Psoas muscle (tissue), 8 donors: Measurements from ENCODE around the gene EYS. TPM values are rescaled to one million over a fixed set of nuclear protein-coding genes. Genes with fewer than 3 reads are reported as not detected.

Experiments used
- ATAC-seq, 4 donors: fragments of 200-7000 bp; cut with Tn5 transposase; one replicate each; pipeline ENCODE4 v1.9.1; 2020; ENCODE audit warnings: moderate library complexity in 3 of 4, mild to moderate bottlenecking in 2 of 4
- DNase-seq, 2 donors: peaks; one replicate each; pipeline ENCODE4 v3.0.0-alpha.2; 2020
- H3K27ac ChIP-seq: fragments of 200-600 bp; one replicate; pipeline ENCODE4 v1.8.0; 2022
- H3K27me3 ChIP-seq, 3 donors: fragments of 200-600 bp in 1 of 3; one replicate each; pipeline versions ENCODE4 v1.6.1 to v1.8.0; 2013 to 2022; ENCODE audit warnings: low read length in 2 of 3, mild to moderate bottlenecking in 2 of 3, moderate library complexity in 1 of 3; ENCODE audit not compliant: insufficient read depth in 3 of 3
- H3K36me3 ChIP-seq, 2 donors: fragments of 200-600 bp in 1 of 2; one replicate each; pipeline versions ENCODE4 v1.6.1 to v1.8.0; 2013 to 2022; ENCODE audit warnings: low read depth in 1 of 2, mild to moderate bottlenecking in 1 of 2, moderate library complexity in 1 of 2; ENCODE audit not compliant: insufficient read depth in 1 of 2
- H3K4me1 ChIP-seq: fragments of 200-600 bp; one replicate; pipeline ENCODE4 v1.8.0; 2022
- H3K4me3 ChIP-seq: fragments of 200-600 bp; one replicate; pipeline ENCODE4 v1.8.0; 2022; ENCODE audit warnings: mild to moderate bottlenecking
- H3K9me3 ChIP-seq: fragments of 200-600 bp; one replicate; pipeline ENCODE4 v1.8.0; 2022
- CTCF ChIP-seq: fragments of 200-600 bp; IDR thresholded peaks from one replicate; pipeline ENCODE4 v1.8.0; 2022; ENCODE audit warnings: antibody characterized with exemption
- WGBS, 3 donors: extraction: QIAGEN DNeasy Blood & Tissue Kit; methylation state at CpG; one replicate each; pipeline versions ENCODE4 v1.1.6 to v1.1.7; 2013; 5-methylcytosine and 5-hydroxymethylcytosine counted together
- intact Hi-C, 2 donors: fragments of 100-400 bp; cut with DNase I; formaldehyde crosslinking; loops; one replicate each; pipeline versions ENCODE4 v1.11.0 to v1.14.2; 2022
- polyA plus RNA-seq, 3 donors: library from polyadenylated mRNA; stranded (reverse); fragments of 200-250 nt; gene quantifications; one replicate each; pipeline ENCODE4 v1.2.3, GENCODE V29; 2013
- total RNA-seq, 4 donors: library from RNA; stranded (reverse); fragmentation: NEBNext Ultra II Directional in 2 of 4; extraction: Animal tissue kit (Norgen Biotek cat#: 25700) in 2 of 4; gene quantifications; one replicate each; pipeline versions ENCODE4 v1.2.1 to v1.2.4, GENCODE V29; 2021 to 2023
- donor health status: healthy with polysubstance abuse.
- donor health status: DM: no; HTN: no; CAD: no; lungs with moderate emphysema.
- donor health status: Bipolar disorder and iron deficiency.
- donor health status: healthy.
- donor health status: DM: yes; HTN: yes; CAD: no.
- donor health status: DM: no; HTN: no; CAD: no.
- donor health status: DM: no; HTN: no; CAD: no.
- donor health status: DM: yes; HTN: yes; CAD: no.

Gene EYS
- total and polyA plus RNA-seq, 7 donors, result under 0.01 TPM; not detected in 6

GRCh38 chr6:64023693-64024092, 1683.3 kb downstream of the EYS start:
- no peaks in the 10 kb centered on the region for H3K36me3 ChIP-seq
- no peak for TF ChIP-seq CTCF
- H3K27me3 ChIP-seq, result no peaks in the 10 kb centered on the region
- no peak overlapping the region for H3K27ac ChIP-seq
- 93 to 96% (median 94%) methylated on average over 20 to 24 of the region's 24 CpGs for WGBS, 3 donors
- no peak for ATAC-seq
- intact Hi-C loops, result no loop called here
- no peaks in the 10 kb centered on the region for H3K9me3 ChIP-seq
- H3K4me3 ChIP-seq, result no peak overlapping the region
- DNase-seq, result no peak
- no peaks in the 10 kb centered on the region for H3K4me1 ChIP-seq

GRCh38 chr6:64014595-64014994, 1692.4 kb downstream of the EYS start:
- H3K27ac ChIP-seq, result no peak overlapping the region
- TF ChIP-seq CTCF, result no peak
- no peaks in the 10 kb centered on the region for H3K4me1 ChIP-seq
- H3K36me3 ChIP-seq, result no peaks in the 10 kb centered on the region
- H3K4me3 ChIP-seq, result no peak overlapping the region
- DNase-seq (no peak), ATAC-seq (no peak)
- H3K27me3 ChIP-seq, result peaks cover 0 to 3% (median 0%) of the 10 kb centered on the region in 3 donors
- intact Hi-C loops, result no loop called here
- no peaks in the 10 kb centered on the region for H3K9me3 ChIP-seq

GRCh38 chr6:64013011-64013410, 1694.0 kb downstream of the EYS start:
- DNase-seq (no peak), ATAC-seq (no peak)
- no peak overlapping the region for H3K27ac ChIP-seq
- H3K36me3 ChIP-seq, result no peaks in the 10 kb centered on the region
- WGBS, 3 donors, result 25 to 30% (median 29%) methylated on average over 8 of the region's 8 CpGs
- H3K9me3 ChIP-seq, result no peaks in the 10 kb centered on the region
- no peaks in the 10 kb centered on the region for H3K4me1 ChIP-seq
- no peak overlapping the region for H3K4me3 ChIP-seq
- TF ChIP-seq CTCF, result no peak
- peaks cover 0 to 3% (median 0%) of the 10 kb centered on the region in 3 donors for H3K27me3 ChIP-seq
- intact Hi-C loops, result no loop called here

- Histone ChIP-seq H3K4me1 (no peaks in the 10 kb centered on the region), H3K9me3 (no peaks in the 10 kb centered on the region), H3K4me3 (no peak overlapping the region), H3K27ac (no peak overlapping the region), H3K36me3 (no peaks in the 10 kb centered on the region), H3K27me3 (peaks cover 0 to 3% (median 0%) of the 10 kb centered on the region in 3 donors)
- no peak for TF ChIP-seq CTCF
- WGBS, 3 donors, result 39 to 58% (median 51%) methylated on average over 4 of the region's 4 CpGs
- intact Hi-C loops, result no loop called here
- DNase-seq (no peak), ATAC-seq (no peak)
Measured at GRCh38 chr6:64012351-64013001, 1694.5 kb downstream of the EYS start.

GRCh38 chr6:64010666-64011065, 1696.4 kb downstream of the EYS start:
- DNase-seq (no peak), ATAC-seq (no peak)
- no peaks in the 10 kb centered on the region for H3K36me3 ChIP-seq
- TF ChIP-seq CTCF, result no peak
- H3K9me3 ChIP-seq, result no peaks in the 10 kb centered on the region
- no peaks in the 10 kb centered on the region for H3K27me3 ChIP-seq
- H3K27ac ChIP-seq, result no peak overlapping the region
- H3K4me1 ChIP-seq, result no peaks in the 10 kb centered on the region
- WGBS, 3 donors, result 91 to 94% (median 92%) methylated on average over 3 of the region's 3 CpGs
- H3K4me3 ChIP-seq, result no peak overlapping the region
- intact Hi-C loops, result no loop called here
